Measurements from ENCODE around the gene PRPF31.
A peak's percentile ranks its signal among the peaks of the same experiment; 100 is the strongest.

PRPF31 gene

DNA sequence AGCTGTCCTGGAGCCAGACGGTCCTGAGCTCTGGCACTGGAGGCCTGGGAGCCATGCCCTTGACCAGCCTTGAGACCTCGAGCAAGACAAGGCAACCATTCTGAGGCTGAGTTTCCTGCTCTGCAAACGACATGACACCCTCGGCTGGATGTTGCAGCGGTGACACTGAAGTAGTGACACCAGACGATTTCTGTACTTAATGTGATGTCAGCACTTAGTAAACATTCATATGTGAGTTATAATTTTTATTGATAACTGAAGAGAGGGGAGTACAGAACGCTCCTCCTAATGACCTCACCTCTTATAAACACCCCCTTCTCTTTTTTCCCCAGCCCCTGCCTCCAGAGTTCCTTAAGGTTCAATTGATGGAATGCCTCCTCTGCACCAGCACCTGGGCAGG lies 7.1 kb upstream of the PRPF31 start:
- no peak for FAIRE-seq

DNA sequence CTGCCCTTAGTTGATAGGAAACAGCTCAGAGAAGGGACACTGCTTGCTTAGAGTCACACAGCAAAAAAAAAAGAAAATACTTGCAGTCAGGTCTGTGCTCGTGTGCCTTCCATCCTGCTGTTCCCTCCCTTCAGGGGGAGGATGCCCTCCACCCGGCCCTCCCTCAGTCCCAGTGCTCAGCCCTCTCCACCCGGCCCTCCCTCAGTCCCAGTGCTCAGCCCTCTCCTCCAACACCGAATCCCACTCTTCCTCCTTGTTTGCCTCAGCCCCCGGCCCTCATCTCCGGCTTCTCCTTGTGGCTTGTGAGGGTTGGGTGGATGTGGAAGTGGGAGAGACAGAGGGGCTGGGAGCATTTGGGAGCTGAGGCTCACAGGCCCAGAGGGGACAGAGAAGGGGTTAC lies 5.9 kb upstream of the PRPF31 start:
- FAIRE-seq: no peak

GRCh38 chr19:54114340-54115108 lies 1.0 kb upstream of the PRPF31 start:
- FAIRE-seq: no peak

GRCh38 chr19:54121259-54121658 lies 5.7 kb downstream of the PRPF31 start:
- FAIRE-seq: no peak

DNA sequence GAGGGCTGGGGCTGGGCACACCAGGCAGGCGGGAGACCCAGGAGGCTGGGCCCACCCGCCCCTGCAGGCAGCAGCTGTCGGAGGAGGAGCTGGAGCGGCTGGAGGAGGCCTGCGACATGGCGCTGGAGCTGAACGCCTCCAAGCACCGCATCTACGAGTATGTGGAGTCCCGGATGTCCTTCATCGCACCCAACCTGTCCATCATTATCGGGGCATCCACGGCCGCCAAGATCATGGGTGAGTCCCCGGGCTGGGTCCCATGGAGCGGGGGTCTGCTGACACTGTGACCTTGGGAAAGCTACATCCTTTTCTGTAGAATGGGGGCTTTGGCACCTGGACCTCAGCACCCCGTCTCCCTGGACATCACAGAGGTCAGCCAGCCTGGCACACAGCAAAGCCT lies 8.1 kb downstream of the PRPF31 start:
- FAIRE-seq: no peak

DNA sequence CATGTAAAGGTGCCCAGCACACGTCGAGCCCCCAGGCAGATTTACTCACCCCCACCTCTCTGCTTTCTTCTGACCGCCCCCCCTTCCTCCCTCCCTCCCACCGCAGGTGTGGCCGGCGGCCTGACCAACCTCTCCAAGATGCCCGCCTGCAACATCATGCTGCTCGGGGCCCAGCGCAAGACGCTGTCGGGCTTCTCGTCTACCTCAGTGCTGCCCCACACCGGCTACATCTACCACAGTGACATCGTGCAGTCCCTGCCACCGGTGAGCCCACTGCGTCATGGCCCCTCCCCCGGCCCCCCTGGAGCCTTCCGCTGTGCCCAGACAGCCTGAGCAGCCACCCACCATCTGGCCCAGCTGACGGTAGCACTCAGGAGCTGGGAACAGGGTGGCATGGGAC lies 8.8 kb downstream of the PRPF31 start:
- no peak for FAIRE-seq

DNA sequence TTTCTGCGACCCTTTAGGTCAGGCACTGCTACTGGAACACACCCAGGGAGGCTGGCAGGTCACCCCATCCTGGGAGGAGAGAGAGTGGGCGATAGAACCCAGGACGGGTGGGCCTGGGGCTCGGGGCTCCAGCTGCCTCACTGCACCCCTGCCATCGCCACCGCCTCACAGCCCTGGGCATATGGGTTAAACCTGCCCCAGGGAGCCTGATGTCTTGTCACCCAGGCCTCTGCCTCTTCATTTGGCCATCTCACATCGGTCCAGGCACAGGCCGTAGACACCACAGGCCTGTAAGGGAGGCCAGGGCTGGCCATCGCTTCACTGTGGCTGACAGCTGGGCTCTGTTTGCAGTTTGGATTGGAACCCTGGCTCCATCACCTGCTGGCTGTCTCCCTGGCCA lies 10.2 kb downstream of the PRPF31 start:
- no peak for FAIRE-seq

- no peak for FAIRE-seq
Measured at GRCh38 chr19:54127688-54128440, 12.3 kb downstream of the PRPF31 start.

GRCh38 chr19:54128441-54128725 lies 12.8 kb downstream of the PRPF31 start:
- no peak for FAIRE-seq

GRCh38 chr19:54128796-54129616 lies 13.5 kb downstream of the PRPF31 start:
- no peak for FAIRE-seq

DNA sequence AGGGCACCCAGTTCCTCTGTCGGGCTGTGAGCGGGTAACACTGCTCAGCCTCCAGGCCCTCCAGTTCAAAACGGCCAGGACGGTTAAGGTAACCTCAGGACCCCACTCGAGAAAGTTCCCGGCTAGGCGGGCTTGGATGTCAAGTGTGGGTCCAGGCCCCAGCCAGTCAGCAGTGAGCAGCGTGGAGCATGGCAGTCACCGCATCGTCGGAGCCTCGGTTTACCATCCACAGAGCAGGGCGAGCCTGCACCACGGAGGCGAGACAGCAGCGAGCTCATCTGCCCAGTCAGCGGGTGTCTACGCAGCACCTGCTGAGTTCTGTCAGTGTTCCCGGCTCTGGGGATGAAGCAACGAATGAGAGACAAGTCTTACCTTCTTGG lies 14.1 kb downstream of the PRPF31 start:
- no peak for FAIRE-seq

- no peak for FAIRE-seq
Measured at GRCh38 chr19:54133312-54133956, 17.9 kb downstream of the PRPF31 start.

GRCh38 chr19:54133957-54134590 lies 18.5 kb downstream of the PRPF31 start:
- FAIRE-seq: no peak

- FAIRE-seq: no peak
Measured at GRCh38 chr19:54136086-54136863, 20.7 kb downstream of the PRPF31 start.

GRCh38 chr19:54136864-54137698 lies 21.5 kb downstream of the PRPF31 start:
- peak; percentile 99 for FAIRE-seq

- FAIRE-seq: no peak
Measured at GRCh38 chr19:54137699-54138488, 22.3 kb downstream of the PRPF31 start, which contains the start of gene CNOT3. CNOT3 (plus strand) TSS chr19:54137762; CDS start chr19:54142979, 5,217 bp downstream.

- FAIRE-seq: no peak
Measured at GRCh38 chr19:54138489-54139256, 23.1 kb downstream of the PRPF31 start.

- no peak for FAIRE-seq
Measured at GRCh38 chr19:54141356-54141755, 25.8 kb downstream of the PRPF31 start.

DNA sequence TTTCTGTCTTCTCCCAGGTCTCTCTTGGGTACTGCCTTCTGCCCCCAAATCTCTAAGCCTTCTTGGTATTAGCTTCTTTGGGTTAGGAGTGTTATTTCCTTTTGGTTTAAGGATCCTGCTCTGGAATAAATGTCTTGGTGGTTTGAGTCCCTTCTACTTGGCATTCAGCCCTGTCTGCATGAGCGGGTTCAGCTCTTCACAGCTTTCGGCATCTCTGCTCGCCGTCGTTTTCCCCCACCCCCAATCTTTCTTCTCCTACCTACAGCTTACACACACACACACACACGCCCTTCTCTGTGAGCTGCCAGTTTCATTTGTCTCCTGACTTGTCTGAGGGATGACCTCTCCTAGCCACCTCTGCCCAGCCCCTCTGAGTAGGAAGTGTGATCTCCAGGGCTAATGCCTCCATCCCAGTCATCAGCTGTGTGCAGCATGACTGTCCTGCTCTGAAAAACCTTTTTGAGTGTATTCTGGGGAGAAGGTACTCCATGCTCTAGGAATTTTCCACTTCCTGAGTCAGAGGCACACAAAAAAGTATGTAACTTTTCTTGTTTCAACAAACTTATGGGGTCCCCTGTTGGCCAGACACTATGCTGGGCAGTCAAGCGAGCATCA lies 26.7 kb downstream of the PRPF31 start:
- FAIRE-seq: no peak
